GM21515 (cell line): ENCODE results near the gene YWHAE.
"Not testable (repeated sequence)": the region's sequence is repeated elsewhere in the genome, so short reads cannot be mapped to it uniquely, and the experiment has no call there.

ENCODE experiments used
- ATAC-seq: cut with Tn5 transposase; IDR thresholded peaks from one replicate; pipeline ENCODE4 v1.9.1; 2021; ENCODE audit not compliant: unreplicated experiment

Gene YWHAE

DNA sequence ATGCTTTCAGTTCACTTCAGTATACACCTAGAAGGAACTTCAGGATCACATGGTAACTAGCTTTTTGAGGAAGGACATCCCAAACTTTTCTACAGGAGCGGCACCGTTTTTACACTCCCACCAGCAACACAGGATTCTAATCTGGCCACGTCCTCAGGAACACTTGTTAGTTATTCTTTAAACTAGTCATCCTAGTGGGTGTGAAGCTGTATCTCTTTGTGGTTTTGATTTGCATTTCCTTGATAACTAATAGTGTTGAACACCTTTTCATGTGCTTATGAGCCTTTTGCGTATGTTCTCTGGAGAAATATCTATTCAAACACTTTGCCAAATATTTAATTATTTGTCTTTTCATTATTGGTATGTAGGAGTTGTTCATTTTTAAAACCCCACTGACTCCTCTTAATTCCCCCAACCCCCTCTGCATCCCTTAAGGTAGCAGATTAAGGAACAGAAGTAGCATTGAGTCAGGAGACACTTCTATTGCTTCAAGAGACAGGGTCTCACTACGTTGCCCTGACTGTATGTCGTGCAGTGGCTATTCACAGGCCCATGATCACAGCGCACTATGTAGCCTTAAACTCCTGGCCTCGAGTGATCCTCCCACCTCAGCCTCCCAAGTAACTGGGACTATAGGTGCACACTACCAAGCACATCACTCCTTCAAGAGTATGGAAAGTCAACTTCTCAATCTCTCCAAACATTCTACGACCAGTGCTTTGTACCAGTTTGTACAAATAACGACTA, 25.4 kb downstream of the YWHAE start:
- ATAC-seq: no peak

DNA sequence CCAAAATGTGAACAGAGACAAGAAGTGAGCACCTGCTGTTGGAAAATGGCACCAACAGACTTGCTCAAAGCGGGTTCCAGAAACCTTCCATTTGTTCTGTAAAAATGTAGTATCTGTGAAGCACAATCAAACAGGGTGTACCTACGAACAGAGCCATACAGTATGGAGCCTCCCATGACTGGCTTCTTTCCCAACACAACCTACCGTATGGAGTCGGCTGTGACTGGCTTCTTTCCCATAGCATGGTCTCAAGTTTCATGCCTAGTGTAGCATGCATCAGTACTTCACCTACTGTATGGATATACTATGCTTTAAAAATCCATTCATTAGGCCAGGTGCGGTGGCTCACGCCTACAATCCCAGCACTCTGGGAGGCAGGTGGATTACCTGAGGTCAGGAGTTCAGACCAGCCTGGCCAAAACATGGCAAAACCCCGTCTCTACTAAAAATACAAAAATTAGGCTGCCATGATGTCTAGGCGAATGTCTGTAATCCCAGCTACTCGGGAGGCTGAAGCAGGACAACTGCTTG, 26.2 kb downstream of the YWHAE start:
- no peak for ATAC-seq

GRCh38 chr17:1372618-1373017, 27.4 kb downstream of the YWHAE start:
- no peak for ATAC-seq

GRCh38 chr17:1371893-1372590, 28.0 kb downstream of the YWHAE start:
- no peak for ATAC-seq

- ATAC-seq: no peak
Observed at GRCh38 chr17:1368588-1368987, 31.4 kb downstream of the YWHAE start.

DNA sequence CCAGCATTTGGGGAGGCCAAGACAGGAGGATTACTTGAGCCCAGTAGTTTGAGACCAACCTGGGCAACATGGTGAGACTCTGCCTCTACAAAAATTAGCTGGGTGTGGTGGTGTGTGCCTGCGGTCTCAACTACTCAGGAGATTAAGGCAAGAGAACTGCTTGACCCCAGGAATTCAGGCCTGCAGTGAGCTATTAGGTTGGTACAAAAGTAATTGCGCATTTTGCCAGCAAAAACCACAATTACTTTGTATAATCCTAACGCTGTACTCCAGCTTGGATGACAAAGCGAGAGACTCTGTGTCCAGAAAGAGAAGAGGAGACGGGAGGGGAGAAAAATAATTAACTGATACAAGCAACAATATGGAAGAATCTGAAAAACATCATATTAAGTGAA, 32.7 kb downstream of the YWHAE start:
- no peak for ATAC-seq

DNA sequence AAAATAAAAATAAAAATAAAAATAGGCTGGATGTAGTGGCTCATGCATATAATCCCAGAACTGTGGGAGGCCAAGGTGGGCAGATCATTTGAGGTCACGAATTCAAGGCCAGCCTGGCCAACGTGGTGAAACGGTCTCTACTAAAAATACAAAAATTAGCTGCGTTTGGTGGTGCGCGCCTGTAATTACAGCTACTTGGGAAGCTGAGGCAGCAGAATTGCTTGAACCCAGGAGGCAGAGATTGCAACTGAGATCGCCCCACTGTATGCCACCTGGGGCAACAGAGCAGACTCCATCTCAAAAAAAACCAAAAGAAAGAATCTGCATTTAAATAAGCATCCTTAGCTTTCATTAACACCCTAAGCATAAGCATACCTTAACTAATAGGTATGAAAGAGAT, 33.8 kb downstream of the YWHAE start:
- no peak for ATAC-seq

- peak; percentile 46 for ATAC-seq
Observed at GRCh38 chr17:1365445-1366039, 34.5 kb downstream of the YWHAE start.

DNA sequence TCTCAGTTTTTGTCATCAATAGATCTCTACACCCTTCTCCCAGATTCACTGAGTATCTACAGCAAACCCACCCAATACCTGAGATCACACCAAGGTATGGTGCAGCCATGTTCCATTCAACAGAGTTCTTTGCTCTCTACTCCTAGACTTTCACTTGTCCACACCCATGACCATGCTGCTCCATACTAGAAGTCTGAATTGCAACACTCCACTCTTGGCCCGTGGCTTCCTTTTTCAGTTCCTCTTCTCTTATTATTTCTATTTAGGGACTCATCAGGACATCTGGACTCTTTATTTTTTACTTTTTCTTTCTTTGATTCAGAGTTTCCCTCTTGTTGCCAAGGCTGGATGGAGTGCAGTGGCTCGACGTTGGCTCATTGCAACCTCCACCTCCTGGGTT, 37.1 kb downstream of the YWHAE start:
- peak; percentile 57 for ATAC-seq

GRCh38 chr17:1362065-1362848, 37.8 kb downstream of the YWHAE start:
- ATAC-seq: peak; percentile 29

DNA sequence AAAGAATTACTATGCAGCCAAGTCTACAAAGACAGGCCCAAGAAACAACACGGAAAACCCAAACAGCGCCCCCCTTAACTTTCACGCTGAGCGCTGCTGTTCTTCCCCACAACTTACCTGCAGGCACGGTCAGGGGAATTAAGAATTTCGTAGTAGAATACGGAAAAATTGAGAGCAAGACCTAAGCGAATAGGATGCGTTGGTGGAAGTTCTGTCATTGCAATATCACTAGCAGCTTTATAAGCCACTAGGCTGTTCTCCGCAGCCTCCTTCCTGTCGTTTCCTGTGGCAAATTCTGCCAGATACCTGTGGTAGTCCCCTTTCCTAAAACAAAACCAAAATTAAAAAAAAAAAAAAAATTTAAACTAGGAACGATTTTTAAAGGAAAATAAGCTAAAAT, 39.0 kb downstream of the YWHAE start:
- no peak for ATAC-seq

- ATAC-seq: not testable (repeated sequence)
Observed at GRCh38 chr17:1360315-1360714, 39.7 kb downstream of the YWHAE start.

- ATAC-seq: no peak
Observed at GRCh38 chr17:1354030-1354429, 46.0 kb downstream of the YWHAE start.

DNA sequence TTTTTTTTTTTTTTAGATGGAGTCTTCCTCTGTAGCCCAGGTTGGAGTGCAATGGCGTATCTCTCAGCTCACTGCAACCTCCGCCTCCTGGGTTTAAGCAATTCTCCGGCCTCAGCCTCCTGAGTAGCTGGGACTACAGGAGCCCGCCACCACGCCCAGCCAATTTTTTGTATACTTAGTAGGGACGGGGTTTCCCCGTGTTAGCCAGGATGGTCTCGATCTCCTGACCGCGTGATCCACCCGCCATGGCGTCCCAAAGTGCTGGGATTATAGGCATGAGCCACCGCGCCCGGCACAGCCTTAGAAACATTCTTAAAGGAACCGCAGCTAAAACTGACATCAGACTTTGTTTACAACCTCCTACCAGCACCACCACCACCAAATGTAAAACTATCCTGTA, 47.5 kb downstream of the YWHAE start:
- not testable (repeated sequence) for ATAC-seq

- ATAC-seq: no peak
Observed at GRCh38 chr17:1351971-1352370, 48.1 kb downstream of the YWHAE start.

GRCh38 chr17:1351275-1351674, 48.7 kb downstream of the YWHAE start:
- no peak for ATAC-seq

- no peak for ATAC-seq
Observed at GRCh38 chr17:1347589-1348323, 52.3 kb downstream of the YWHAE start.

DNA sequence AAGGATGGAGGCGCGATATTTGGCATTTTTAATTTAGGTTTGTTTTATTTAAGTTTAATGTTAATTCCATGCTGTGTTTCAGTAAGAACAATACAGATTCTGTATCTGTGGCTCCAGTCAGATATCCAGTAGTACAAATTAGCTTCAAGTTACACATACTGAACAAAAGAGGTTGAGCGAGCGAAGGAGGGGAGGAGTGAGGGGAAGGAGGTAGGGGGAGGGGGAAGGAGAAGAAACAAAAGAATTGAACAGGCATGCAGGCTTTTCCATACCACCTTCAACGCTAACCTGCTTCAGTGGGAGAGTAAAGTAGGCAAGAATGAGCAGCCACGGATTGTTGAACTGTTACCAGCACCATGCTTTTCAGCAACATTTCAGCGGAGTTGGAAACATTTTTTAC, 55.5 kb downstream of the YWHAE start:
- no peak for ATAC-seq

- ATAC-seq: no peak
Observed at GRCh38 chr17:1343554-1343953, 56.5 kb downstream of the YWHAE start.

DNA sequence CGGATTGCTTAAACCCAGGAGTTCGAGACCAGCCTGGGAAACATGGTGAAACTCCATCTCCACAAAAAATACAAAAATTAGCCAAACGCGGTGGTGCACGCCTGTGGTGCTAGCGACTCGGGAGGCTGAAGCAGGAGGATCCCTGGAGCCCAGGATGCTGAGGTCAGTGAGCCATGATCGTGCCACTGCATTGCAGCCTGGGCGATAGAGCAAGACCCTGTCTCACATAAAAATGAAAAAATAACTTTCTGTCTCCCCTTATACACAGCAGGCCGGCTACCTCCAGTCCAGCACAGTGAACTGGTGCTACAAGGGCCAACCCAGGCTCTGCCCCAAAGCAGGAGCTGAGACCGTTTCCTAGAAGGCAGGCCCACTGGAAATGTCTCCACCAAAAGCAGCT, 59.7 kb downstream of the YWHAE start:
- no peak for ATAC-seq

DNA sequence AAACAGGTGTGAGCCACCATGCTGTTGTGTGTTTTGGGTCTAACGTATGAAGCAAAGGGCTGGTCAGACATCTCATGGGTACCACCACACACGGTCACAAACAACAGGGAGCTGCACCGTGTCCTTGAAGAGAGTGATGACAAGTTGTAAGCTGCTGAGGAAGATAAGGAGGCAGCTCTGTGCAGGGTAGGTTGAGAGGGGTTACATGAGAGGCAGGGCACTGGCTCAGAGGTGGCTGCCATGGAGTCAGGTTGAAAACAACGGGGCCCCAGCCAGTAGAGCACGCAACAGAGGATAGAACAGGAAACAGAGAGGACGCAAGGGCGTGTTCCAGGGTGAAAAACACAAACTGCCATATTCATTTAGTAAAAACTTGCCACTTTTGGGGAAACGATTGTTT, 68.3 kb downstream of the YWHAE start:
- no peak for ATAC-seq
